Endodermal cell (in vitro differentiated cells): ENCODE results near the gene CTIF. TPM values are rescaled to one million over a fixed set of nuclear protein-coding genes. Genes with fewer than 3 reads are reported as not detected.

Experiments
- DNase-seq: peaks from one replicate; pipeline ENCODE4 v3.0.0-alpha.2; 2017
- H3K27ac ChIP-seq: 2 replicates; pipeline ENCODE4 v1.5.1; 2013; ENCODE audit warnings: mild to moderate bottlenecking, low read depth, low read length, moderate library complexity
- H3K27me3 ChIP-seq: 2 replicates; pipeline ENCODE4 v1.6.1; 2013; ENCODE audit warnings: mild to moderate bottlenecking, low read length, moderate library complexity; ENCODE audit not compliant: insufficient read depth, control insufficient read depth, poor library complexity, severe bottlenecking
- H3K36me3 ChIP-seq: 2 replicates; pipeline ENCODE4 v1.7.0; 2013; ENCODE audit warnings: mild to moderate bottlenecking, low read length, moderate library complexity; ENCODE audit not compliant: control insufficient read depth, insufficient read depth
- H3K4me1 ChIP-seq: one replicate; pipeline ENCODE4 v1.7.0; 2013; ENCODE audit warnings: low read length; ENCODE audit not compliant: control insufficient read depth, insufficient read depth
- H3K4me3 ChIP-seq: 2 replicates; pipeline ENCODE4 v1.5.1; 2013; ENCODE audit warnings: mild to moderate bottlenecking, low read length, moderate library complexity
- H3K9ac ChIP-seq: 2 replicates; pipeline ENCODE4 v1.6.1; 2013; ENCODE audit warnings: mild to moderate bottlenecking, low read length, moderate library complexity; ENCODE audit not compliant: poor library complexity, severe bottlenecking; ENCODE audit errors: extremely low read depth
- H3K9me3 ChIP-seq: 2 replicates; pipeline ENCODE4 v1.6.1; 2013; ENCODE audit warnings: mild to moderate bottlenecking, low read length, moderate library complexity; ENCODE audit not compliant: control insufficient read depth
- H3K27ac Mint-ChIP-seq: 2 replicates; pipeline ENCODE4 v1.8.0; 2020; ENCODE audit warnings: mixed read lengths
- H3K27me3 Mint-ChIP-seq: 2 replicates; pipeline ENCODE4 v1.8.0; 2021; ENCODE audit warnings: mild to moderate bottlenecking, mixed read lengths; ENCODE audit not compliant: insufficient read depth
- H3K36me3 Mint-ChIP-seq: 2 replicates; pipeline ENCODE4 v1.8.0; 2020; ENCODE audit warnings: low read depth, mixed read lengths
- H3K4me1 Mint-ChIP-seq: 2 replicates; pipeline ENCODE4 v1.8.0; 2020; ENCODE audit warnings: mixed read lengths
- H3K4me3 Mint-ChIP-seq: 2 replicates; pipeline ENCODE4 v1.8.0; 2020; ENCODE audit warnings: mild to moderate bottlenecking, moderate library complexity, mixed read lengths
- H3K9me3 Mint-ChIP-seq: 2 replicates; pipeline ENCODE4 v1.8.0; 2020; ENCODE audit warnings: mild to moderate bottlenecking, mixed read lengths
- CTCF ChIP-seq: fragments of 200-600 bp; sonication (generic); conservative IDR thresholded peaks from 2 replicates; pipeline ENCODE4 v1.5.0; 2021; ENCODE audit warnings: antibody characterized with exemption, mild to moderate bottlenecking
- WGBS, 2 experiments: methylation state at CpG; one replicate each; pipeline versions ENCODE4 v1.1.5 to v1.1.7; 2013; ENCODE audit warnings: missing lambda C conversion rate in 2 of 2, mixed read lengths in 1 of 2; ENCODE audit not compliant: insufficient coverage in 1 of 2, insufficient read length in 1 of 2; 5-methylcytosine and 5-hydroxymethylcytosine counted together
- total RNA-seq, 2 donors: library from RNA; stranded (reverse); fragmentation: NEBNext Ultra II Directional in 1 of 2; extraction: Animal tissue kit (Norgen Biotek cat#: 25700) in 1 of 2; gene quantifications; 2 replicates in 1 of 2; 3 replicates in 1 of 2; pipeline ENCODE4 v1.2.1, GENCODE V29; 2021

CTIF gene
- total RNA-seq, 2 donors from 2014 or later = 33.8 to 41.6 TPM

GRCh38 chr18:48619016-48619415, 80.2 kb downstream of the CTIF start:
- peaks cover 10% of the 10 kb centered on the region for H3K36me3 Mint-ChIP-seq
- no peak for TF ChIP-seq CTCF
- Histone ChIP-seq H3K4me3 (no peak overlapping the region), H3K9me3 (no peaks in the 10 kb centered on the region), H3K27ac (no peak overlapping the region), H3K9ac (no peak overlapping the region), H3K4me1 (no peaks in the 10 kb centered on the region), H3K36me3 (peaks cover 10% of the 10 kb centered on the region), H3K27me3 (no peaks in the 10 kb centered on the region)
- no peak overlapping the region for H3K4me3 Mint-ChIP-seq
- peaks cover 6% of the 10 kb centered on the region for H3K4me1 Mint-ChIP-seq
- H3K27ac Mint-ChIP-seq = no peak overlapping the region
- 83 to 96% methylated on average over 2 to 3 of the region's 3 CpGs for WGBS, 2 experiments
- H3K9me3 Mint-ChIP-seq = no peaks in the 10 kb centered on the region
- no peak for DNase-seq
- H3K27me3 Mint-ChIP-seq = no peaks in the 10 kb centered on the region

- H3K27ac Mint-ChIP-seq = no peak overlapping the region
- no peaks in the 10 kb centered on the region for H3K9me3 Mint-ChIP-seq
- Histone ChIP-seq H3K27me3 (no peaks in the 10 kb centered on the region), H3K4me1 (no peaks in the 10 kb centered on the region), H3K27ac (no peak overlapping the region), H3K9ac (no peak overlapping the region), H3K4me3 (no peak overlapping the region), H3K36me3 (peaks cover 14% of the 10 kb centered on the region), H3K9me3 (no peaks in the 10 kb centered on the region)
- DNase-seq = no peak
- 96 to 97% methylated on average over 5 to 16 of the region's 16 CpGs for WGBS, 2 experiments
- peaks cover 6% of the 10 kb centered on the region for H3K4me1 Mint-ChIP-seq
- peaks cover 10% of the 10 kb centered on the region for H3K36me3 Mint-ChIP-seq
- no peak overlapping the region for H3K4me3 Mint-ChIP-seq
- TF ChIP-seq CTCF = no peak
- H3K27me3 Mint-ChIP-seq = no peaks in the 10 kb centered on the region
Measured at GRCh38 chr18:48619501-48619900, 80.7 kb downstream of the CTIF start.

DNA sequence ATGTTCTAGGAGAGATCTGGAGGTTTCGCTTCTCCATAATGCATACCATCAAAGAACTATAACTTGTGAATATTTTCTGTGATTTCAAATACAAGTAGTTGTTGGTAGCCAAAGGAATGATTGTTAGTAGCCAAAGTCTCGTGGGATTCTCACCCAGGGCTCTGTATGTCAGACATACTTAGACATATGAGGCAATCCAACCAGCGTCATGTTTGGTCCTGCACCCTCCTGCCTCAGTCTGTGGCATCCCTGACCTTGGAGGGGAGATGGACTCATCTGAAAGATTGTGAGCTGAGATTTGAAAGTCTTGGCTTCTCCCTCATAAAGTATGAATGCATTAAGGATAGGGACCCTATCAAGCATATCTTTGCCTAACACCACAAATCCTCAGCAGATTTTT, 81.2 kb downstream of the CTIF start:
- H3K9me3 Mint-ChIP-seq = no peaks in the 10 kb centered on the region
- no peak overlapping the region for H3K4me3 Mint-ChIP-seq
- H3K4me1 ChIP-seq = no peaks in the 10 kb centered on the region
- peaks cover 14% of the 10 kb centered on the region for H3K36me3 ChIP-seq
- no peak overlapping the region for H3K4me3 ChIP-seq
- no peak for TF ChIP-seq CTCF
- no peaks in the 10 kb centered on the region for H3K27me3 Mint-ChIP-seq
- no peak overlapping the region for H3K27ac Mint-ChIP-seq
- no peak overlapping the region for H3K27ac ChIP-seq
- no peak overlapping the region for H3K9ac ChIP-seq
- no peaks in the 10 kb centered on the region for H3K9me3 ChIP-seq
- H3K4me1 Mint-ChIP-seq = peaks cover 6% of the 10 kb centered on the region
- H3K27me3 ChIP-seq = no peaks in the 10 kb centered on the region
- H3K36me3 Mint-ChIP-seq = peaks cover 10% of the 10 kb centered on the region
- WGBS, 2 experiments = 92 to 93% methylated on average over 2 to 3 of the region's 3 CpGs
- DNase-seq = no peak
